ENCODE data around the gene ACCSL. TPM values are rescaled to one million over a fixed set of nuclear protein-coding genes. Genes with fewer than 3 reads are reported as not detected.

Gene ACCSL
- total and polyA plus RNA-seq, 2 donors (not counting 1 experiment from before 2014, with no cell fraction given) = not detected

- Histone ChIP-seq H3K27me3 (replicated peaks in 1 of 4; ENCODE audit: control extremely low read depth in 1 of 4, control insufficient read depth in 3 of 4, insufficient read depth in 4 of 4, low read length in 3 of 4) (no peaks in the 10 kb centered on the region), H4K20me1 (ENCODE audit: control insufficient read depth, insufficient read depth, low read length, poor library complexity, severe bottlenecking) (no peaks in the 10 kb centered on the region), H3K9me3 (ENCODE audit: control extremely low read depth in 1 of 3, control insufficient read depth in 2 of 3, insufficient read depth in 1 of 3, low read length in 2 of 3) (no peaks in the 10 kb centered on the region), H3K4me1 (ENCODE audit: control insufficient read depth in 2 of 2, insufficient read depth in 2 of 2, low read length in 2 of 2) (peaks cover 6 to 18% of the 10 kb centered on the region in 2 donors), H3K4me2 (replicated peaks; ENCODE audit: low read depth, low read length, poor library complexity, severe bottlenecking) (no peak overlapping the region), H2AFZ (ENCODE audit: insufficient read depth, low read depth, low read length, poor library complexity, severe bottlenecking) (no peak overlapping the region), H3K4me3 (ENCODE audit: control extremely low read depth in 1 of 5, extremely low read depth in 1 of 5, insufficient read depth in 1 of 5, low read depth in 2 of 5, low read length in 4 of 5) (no peak overlapping the region), H3K27ac (ENCODE audit: low read length in 2 of 2) (no peak overlapping the region), H3K79me2 (ENCODE audit: control insufficient read depth, insufficient read depth, low read length) (no peaks in the 10 kb centered on the region), H3K36me3 (replicated peaks in 1 of 2; ENCODE audit: control extremely low read depth in 1 of 2, control insufficient read depth in 1 of 2, extremely low read depth in 1 of 2, insufficient read depth in 2 of 2, low read length in 1 of 2) (no peaks in the 10 kb centered on the region), H3K9ac (ENCODE audit: low read length) (no peak overlapping the region)
- Mint-ChIP-seq H3K9me3 (ENCODE audit: insufficient read depth) (no peaks in the 10 kb centered on the region), H3K4me1 (peaks cover 22% of the 10 kb centered on the region), H3K27ac (no peak overlapping the region), H3K27me3 (no peaks in the 10 kb centered on the region), H3K4me3 (no peak overlapping the region)
- ATAC-seq (ENCODE audit: low read depth) = no peak
- no peak for DNase-seq
- ChIA-PET POLR2A (no interaction called here), CTCF (interaction anchor here (1.5 to 4.0 kb wide), 4 partner anchors 9 to 549 kb away, joined by 4 to 31 read pairs (median 5); partner anchors contain the start of gene EXT2)
- TF ChIP-seq EZH2 (IDR thresholded peaks at IDR 0.05; ENCODE audit: borderline replicate concordance, insufficient read depth, low read depth, low read length, poor library complexity, severe bottlenecking) (no peak), CTCF (IDR thresholded peaks at IDR 0.05) (no peak)
- WGBS (ENCODE audit: insufficient coverage) = no CpG with 5 or more reads among the region's 2 CpGs
- intact Hi-C loops (cut with micrococcal nuclease) = loop anchor here (10.0 kb wide), 1 partner anchor 753 kb away; the partner anchor contains the start of gene API5
These were observed 20.4 kb downstream of the ACCSL start for GRCh38 chr11:44068180-44068579.

GRCh38 chr11:44071157-44071556 lies 23.4 kb downstream of the ACCSL start:
- no peak overlapping the region for H3K27ac Mint-ChIP-seq
- POLR2A ChIA-PET = no interaction called here
- ATAC-seq (ENCODE audit: low read depth) = no peak

More at GRCh38 chr11:44071157-44071556, 23.4 kb downstream of the ACCSL start:
- Histone ChIP-seq H3K27ac (ENCODE audit: low read length in 2 of 2) (no peak overlapping the region), H3K9ac (ENCODE audit: low read length) (no peak overlapping the region), H4K20me1 (ENCODE audit: control insufficient read depth, insufficient read depth, low read length, poor library complexity, severe bottlenecking) (no peaks in the 10 kb centered on the region), H3K79me2 (ENCODE audit: control insufficient read depth, insufficient read depth, low read length) (no peaks in the 10 kb centered on the region), H3K36me3 (replicated peaks in 1 of 2; ENCODE audit: control extremely low read depth in 1 of 2, control insufficient read depth in 1 of 2, extremely low read depth in 1 of 2, insufficient read depth in 2 of 2, low read length in 1 of 2) (peaks cover 0 to 9% of the 10 kb centered on the region in 2 experiments), H3K4me2 (replicated peaks; ENCODE audit: low read depth, low read length, poor library complexity, severe bottlenecking) (no peak overlapping the region), H2AFZ (ENCODE audit: insufficient read depth, low read depth, low read length, poor library complexity, severe bottlenecking) (no peak overlapping the region), H3K4me1 (ENCODE audit: control insufficient read depth in 2 of 2, insufficient read depth in 2 of 2, low read length in 2 of 2) (peaks cover 0 to 9% of the 10 kb centered on the region in 2 donors), H3K4me3 (ENCODE audit: control extremely low read depth in 1 of 5, extremely low read depth in 1 of 5, insufficient read depth in 1 of 5, low read depth in 2 of 5, low read length in 4 of 5) (no peak overlapping the region), H3K27me3 (replicated peaks in 1 of 4; ENCODE audit: control extremely low read depth in 1 of 4, control insufficient read depth in 3 of 4, insufficient read depth in 4 of 4, low read length in 3 of 4) (no peaks in the 10 kb centered on the region), H3K9me3 (ENCODE audit: control extremely low read depth in 1 of 3, control insufficient read depth in 2 of 3, insufficient read depth in 1 of 3, low read length in 2 of 3) (no peaks in the 10 kb centered on the region)
- no peaks in the 10 kb centered on the region for H3K9me3 Mint-ChIP-seq (ENCODE audit: insufficient read depth)
- H3K4me1 Mint-ChIP-seq = peaks cover 11% of the 10 kb centered on the region
- CTCF ChIA-PET = interaction anchor here (1.7 to 4.8 kb wide), 2 partner anchors 16 to 22 kb away, joined by 5 to 34 read pairs; partner anchors contain the start of gene EXT2
- no peak overlapping the region for H3K4me3 Mint-ChIP-seq
- no peak for DNase-seq
- H3K27me3 Mint-ChIP-seq = no peaks in the 10 kb centered on the region
- intact Hi-C loops (cut with micrococcal nuclease) = no loop called here
- WGBS (ENCODE audit: insufficient coverage) = 94% methylated on average over 2 of the region's 3 CpGs
- no peak for TF ChIP-seq EZH2 (IDR thresholded peaks at IDR 0.05; ENCODE audit: borderline replicate concordance, insufficient read depth, low read depth, low read length, poor library complexity, severe bottlenecking)
- TF ChIP-seq CTCF (IDR thresholded peaks at IDR 0.05) = no peak

Measured in B cell (primary cell).